MM.1S (cell line): ENCODE data around the gene STAT1.

Experiments used
- CTCF ChIP-seq: fragments of 300-600 bp; sonication (generic); IDR thresholded peaks from 2 replicates; pipeline ENCODE4 v1.5.1; 2016; ENCODE audit warnings: antibody characterized with exemption, low read length, mixed read lengths
- EZH2 ChIP-seq: fragments of 300-600 bp; sonication (generic); optimal IDR thresholded peaks from 2 replicates; pipeline ENCODE3; 2017; ENCODE audit warnings: low read depth, mild to moderate bottlenecking, antibody characterized with exemption, low read length, mixed read lengths
- EZH2phosphoT487 ChIP-seq: fragments of 300-600 bp; sonication (generic); IDR thresholded peaks from 2 replicates; pipeline ENCODE4 v1.6.1; 2018; ENCODE audit warnings: antibody characterized with exemption, low read length

- TF ChIP-seq CTCF, result no peak
- TF ChIP-seq EZH2, result no peak
- TF ChIP-seq EZH2phosphoT487, result no peak
Measured at GRCh38 chr2:190940454-190940853, 73.5 kb downstream of the STAT1 start.
